GM12878 (cell line): ENCODE results near the gene PLXND1. TPM values are rescaled to one million over a fixed set of nuclear protein-coding genes. Genes with fewer than 3 reads are reported as not detected.

Source experiments
- ATAC-seq: fragments of 200-7000 bp; cut with Tn5 transposase; 3 replicates; pipeline ENCODE4 v1.9.1; 2020; ENCODE audit warnings: mild to moderate bottlenecking, moderate library complexity
- BruUV-seq: library from RNA; stranded (reverse); fragments of 400-500 nt; replicated peaks from 2 replicates; lab custom pipeline; 2021; lab: Mats Ljungman, UMichigan
- CTCF ChIA-PET: fragments of 300-600 bp; sonication (Branson Sonifier 250); formaldehyde crosslinking; extraction: SDS; loops from one replicate; lab custom pipeline; 2021; ENCODE audit warnings: inconsistent platforms; lab: Yijun Ruan, JAX
- POLR2A ChIA-PET: fragments of 350-600 bp; formaldehyde crosslinking; extraction: SDS; loops from one replicate; lab custom pipeline; 2021; ENCODE audit warnings: inconsistent platforms; lab: Charles Lee
- RAD21 ChIA-PET: fragments of 300-600 bp; sonication (Branson Sonifier 250); formaldehyde crosslinking; loops from one replicate; lab custom pipeline; 2023; ENCODE audit warnings: antibody characterized with exemption; ENCODE audit not compliant: unreplicated experiment; lab: Charles Lee
- SMC1A ChIA-PET: fragments of 300-600 bp; sonication (Branson Sonifier 250); formaldehyde crosslinking; loops from one replicate; lab custom pipeline; 2023; ENCODE audit not compliant: unreplicated experiment, uncharacterized antibody; lab: Charles Lee
- DNase-seq: peaks from one replicate; pipeline ENCODE4 v3.0.0-alpha.2; 2011; ENCODE audit warnings: low read depth, low spot score
- FAIRE-seq: peaks from 3 replicates; lab custom pipeline; 2011; peaks lifted over from hg19 to GRCh38; lab: Jason Lieb, UNC
- H2AFZ ChIP-seq: 2 replicates; pipeline ENCODE4 v1.6.0; 2011; ENCODE audit warnings: low read depth, low read length, control low read depth; ENCODE audit not compliant: control insufficient read depth
- H3K27ac ChIP-seq: 2 replicates; pipeline ENCODE4 v1.5.1; 2011; ENCODE audit warnings: control low read depth; ENCODE audit not compliant: control insufficient read depth, insufficient read depth
- H3K27me3 ChIP-seq, 2 experiments: replicated peaks in 1 of 2; 2 replicates each; pipeline versions ENCODE4 v1.6.0 to v1.6.1; 2011; ENCODE audit warnings: low read length in 1 of 2; ENCODE audit not compliant: control insufficient read depth in 2 of 2, insufficient read depth in 2 of 2
- H3K36me3 ChIP-seq, 2 experiments: 2 replicates each; pipeline ENCODE4 v1.5.1; 2011; ENCODE audit warnings: low read length in 1 of 2; ENCODE audit not compliant: control insufficient read depth in 2 of 2, insufficient read depth in 2 of 2
- H3K4me1 ChIP-seq: 2 replicates; pipeline ENCODE4 v1.6.1; 2011; ENCODE audit warnings: mild to moderate bottlenecking, low read length, moderate library complexity, mixed read lengths; ENCODE audit not compliant: control insufficient read depth, insufficient read depth
- H3K4me2 ChIP-seq: 2 replicates; pipeline ENCODE4 v1.6.0; 2011; ENCODE audit warnings: control low read depth; ENCODE audit not compliant: control insufficient read depth, insufficient read depth
- H3K4me3 ChIP-seq: fragments of 200-600 bp; sonication (generic); 2 replicates; pipeline ENCODE4 v1.5.1; 2016
- H3K79me2 ChIP-seq: 2 replicates; pipeline ENCODE4 v1.6.0; 2011; ENCODE audit warnings: low read length; ENCODE audit not compliant: control insufficient read depth, insufficient read depth
- H3K9ac ChIP-seq: 2 replicates; pipeline ENCODE4 v1.8.0; 2011; ENCODE audit warnings: low read length, control low read depth, mixed read lengths; ENCODE audit not compliant: control insufficient read depth, insufficient read depth
- H3K9me3 ChIP-seq: replicated peaks from 3 replicates; pipeline ENCODE4 v1.5.1; 2011; ENCODE audit warnings: mild to moderate bottlenecking, low read length; ENCODE audit not compliant: control insufficient read depth, insufficient read depth
- H4K20me1 ChIP-seq: 2 replicates; pipeline ENCODE4 v1.6.0; 2011; ENCODE audit not compliant: control insufficient read depth, insufficient read depth
- MXI1 ChIP-seq: fragments of 150-350 bp; IDR thresholded peaks from 2 replicates; pipeline ENCODE4 v1.6.1; 2011; ENCODE audit warnings: low read depth, mild to moderate bottlenecking, inconsistent platforms, low read length, improper control_type of control experiment
- RAD21 ChIP-seq: IDR thresholded peaks from 2 replicates; pipeline ENCODE4 v1.6.1; 2011; ENCODE audit warnings: mild to moderate bottlenecking, low read depth, low read length, moderate library complexity; ENCODE audit not compliant: insufficient read depth
- WGBS: methylation state at CpG from one replicate; pipeline ENCODE4 v1.1.6; 2016; ENCODE audit warnings: low lambda C conversion rate; ENCODE audit not compliant: insufficient replicate concordance, insufficient coverage; ENCODE audit errors: missing lambda C conversion rate; 5-methylcytosine and 5-hydroxymethylcytosine counted together
- in situ Hi-C: fragments of 300-500 bp; cut with MboI; formaldehyde crosslinking; loops from 9 replicates; pipeline ENCODE4 v1.14.3; 2018; ENCODE audit warnings: mixed read lengths
- intact Hi-C: fragments of 100-400 bp; cut with micrococcal nuclease; formaldehyde crosslinking; loops from one replicate; pipeline ENCODE4 v1.14.2; 2022; ENCODE audit not compliant: unreplicated experiment
- polyA plus RNA-seq, 11 experiments: library from polyadenylated mRNA; depleted of rRNA in 4 of 11; unstranded in 6 of 11; stranded (reverse) in 5 of 11; fragments of >200 nt; fragmentation: Nextera tagmentation in 4 of 11; fragmentation: Illumina TruSeq in 1 of 11; extraction: Ambion mirVana in 4 of 11; extraction: Trizol in 1 of 11; gene quantifications; 1 replicate in 1 of 11; 2 replicates in 10 of 11; pipeline versions ENCODE4 v1.2.1 to v1.2.3, GENCODE V29; 2011 to 2016; ENCODE audit warnings: inconsistent platforms in 2 of 11, missing spikeins in 2 of 11, low read depth in 1 of 11
- total RNA-seq, 4 experiments: library from RNA; depleted of rRNA in 3 of 4; stranded (reverse); fragments of >200 nt in 3 of 4; fragmentation: Illumina TruSeq in 1 of 4; extraction: Trizol in 1 of 4; gene quantifications; 2 replicates each; pipeline versions ENCODE4 v1.2.1 to v1.2.3, GENCODE V29; 2013 to 2021
- TF ChIP-seq, protein P1 (sequence below), 3 experiments: IDR thresholded peaks in 2 of 3; conservative IDR thresholded peaks in 1 of 3; 2 replicates each; pipeline ENCODE4 v1.5.1; 2011; ENCODE audit warnings: low read depth in 3 of 3, low read length in 3 of 3, mild to moderate bottlenecking in 3 of 3, control low read depth in 2 of 3, moderate library complexity in 2 of 3, inconsistent platforms in 1 of 3, mixed read lengths in 1 of 3; ENCODE audit not compliant: control insufficient read depth in 2 of 3, insufficient read depth in 1 of 3; ENCODE audit errors: extremely low read depth in 1 of 3

Gene PLXND1
- total and polyA plus RNA-seq, 10 of the 15 experiments (the other 5 are each of a cell fraction or from before 2014, with no cell fraction given): 0.01 to 2.3 (median 0.72) TPM; not detected in 7

DNA sequence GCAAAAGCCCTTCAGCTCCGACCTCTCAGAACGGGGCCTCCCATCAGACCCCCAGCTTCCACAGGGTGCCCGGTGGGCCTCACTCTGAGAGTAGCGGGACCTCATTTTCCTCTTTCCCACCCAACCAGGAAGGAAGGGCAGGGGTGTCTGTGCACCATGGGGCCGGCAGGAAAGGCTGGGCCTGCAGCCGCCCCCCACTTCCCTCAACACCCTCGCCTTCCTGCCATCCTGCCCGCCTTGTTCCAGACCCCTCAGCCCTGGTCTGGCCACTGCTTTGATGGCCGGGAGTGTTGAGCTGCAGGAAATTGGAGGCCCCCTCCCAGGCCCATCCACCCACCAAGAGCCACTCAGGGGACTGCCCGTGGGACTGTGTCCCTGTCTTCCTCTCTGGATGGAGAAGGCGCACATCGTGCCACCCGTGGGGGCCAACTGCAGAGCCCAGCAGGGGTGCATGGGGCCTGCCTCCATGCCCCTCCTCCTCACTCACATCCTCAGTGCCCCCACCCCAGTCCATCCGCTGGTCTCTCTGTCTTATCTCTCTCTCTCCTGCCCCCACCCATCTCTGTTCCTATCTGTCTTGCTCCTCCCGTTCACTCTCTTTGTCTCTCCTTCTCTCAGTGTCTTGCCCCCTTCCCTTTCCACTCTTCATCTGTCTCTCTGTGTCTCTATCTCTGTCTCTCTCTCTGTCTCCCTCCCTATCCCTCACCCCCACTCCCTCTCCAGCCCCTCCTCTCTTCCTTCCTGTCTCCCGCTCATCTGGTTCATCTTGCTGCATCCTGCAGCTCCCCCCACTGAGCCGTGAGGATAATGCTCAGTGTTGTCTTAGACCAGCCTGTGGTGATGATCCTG lies 1.8 kb upstream of the PLXND1 start:
- no peaks in the 10 kb centered on the region for H3K36me3 ChIP-seq
- in situ Hi-C loops: no loop called here
- 49% methylated on average over 16 of the region's 17 CpGs for WGBS
- H3K9ac ChIP-seq: no peak overlapping the region
- H3K4me2 ChIP-seq: no peak overlapping the region
- ATAC-seq: peak; percentile 17; the same call in 1 of the 3 replicates
- ChIA-PET SMC1A (no interaction called here), POLR2A (no interaction called here), CTCF (interaction anchor here (0.6 kb wide), 1 partner anchor 118 kb away, joined by 5 read pairs; no protein-coding TSS in a partner anchor), RAD21 (interaction anchor here (0.7 to 2.1 kb wide), 3 partner anchors 115 to 224 kb away, joined by 3 to 6 read pairs (median 5); no protein-coding TSS in a partner anchor)
- no peaks in the 10 kb centered on the region for H3K4me1 ChIP-seq
- H3K79me2 ChIP-seq: no peaks in the 10 kb centered on the region
- DNase-seq: no peak
- no peak overlapping the region for H3K4me3 ChIP-seq
- no peak for TF ChIP-seq MXI1
- TF ChIP-seq, protein P1, sequence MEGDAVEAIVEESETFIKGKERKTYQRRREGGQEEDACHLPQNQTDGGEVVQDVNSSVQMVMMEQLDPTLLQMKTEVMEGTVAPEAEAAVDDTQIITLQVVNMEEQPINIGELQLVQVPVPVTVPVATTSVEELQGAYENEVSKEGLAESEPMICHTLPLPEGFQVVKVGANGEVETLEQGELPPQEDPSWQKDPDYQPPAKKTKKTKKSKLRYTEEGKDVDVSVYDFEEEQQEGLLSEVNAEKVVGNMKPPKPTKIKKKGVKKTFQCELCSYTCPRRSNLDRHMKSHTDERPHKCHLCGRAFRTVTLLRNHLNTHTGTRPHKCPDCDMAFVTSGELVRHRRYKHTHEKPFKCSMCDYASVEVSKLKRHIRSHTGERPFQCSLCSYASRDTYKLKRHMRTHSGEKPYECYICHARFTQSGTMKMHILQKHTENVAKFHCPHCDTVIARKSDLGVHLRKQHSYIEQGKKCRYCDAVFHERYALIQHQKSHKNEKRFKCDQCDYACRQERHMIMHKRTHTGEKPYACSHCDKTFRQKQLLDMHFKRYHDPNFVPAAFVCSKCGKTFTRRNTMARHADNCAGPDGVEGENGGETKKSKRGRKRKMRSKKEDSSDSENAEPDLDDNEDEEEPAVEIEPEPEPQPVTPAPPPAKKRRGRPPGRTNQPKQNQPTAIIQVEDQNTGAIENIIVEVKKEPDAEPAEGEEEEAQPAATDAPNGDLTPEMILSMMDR (IDR thresholded peaks at IDR 0.05 in 2 of 3, conservative IDR thresholded peaks at IDR 0.05 in 1 of 3; ENCODE audit: control insufficient read depth in 2 of 3, extremely low read depth in 1 of 3, insufficient read depth in 1 of 3, low read depth in 3 of 3, low read length in 3 of 3): peak in 1 of 3 experiments; percentile 23; a peak in 2 of 6 replicates
- TF ChIP-seq RAD21: peak; percentile 33; the same call in 1 of the 2 replicates
- intact Hi-C loops: no loop called here
- FAIRE-seq: no peak
- H3K27ac ChIP-seq: no peak overlapping the region
- no TSS peak for BruUV-seq
- H4K20me1 ChIP-seq: no peaks in the 10 kb centered on the region
- no peaks in the 10 kb centered on the region for H3K9me3 ChIP-seq
- H3K27me3 ChIP-seq: peaks cover 8 to 12% of the 10 kb centered on the region in 2 experiments; a peak in 3 of 4 replicates
- H2AFZ ChIP-seq: no peak overlapping the region
